Measurements from ENCODE around the gene NPAT.
A peak's percentile ranks its signal among the peaks of the same experiment; 100 is the strongest.

Gene NPAT

DNA sequence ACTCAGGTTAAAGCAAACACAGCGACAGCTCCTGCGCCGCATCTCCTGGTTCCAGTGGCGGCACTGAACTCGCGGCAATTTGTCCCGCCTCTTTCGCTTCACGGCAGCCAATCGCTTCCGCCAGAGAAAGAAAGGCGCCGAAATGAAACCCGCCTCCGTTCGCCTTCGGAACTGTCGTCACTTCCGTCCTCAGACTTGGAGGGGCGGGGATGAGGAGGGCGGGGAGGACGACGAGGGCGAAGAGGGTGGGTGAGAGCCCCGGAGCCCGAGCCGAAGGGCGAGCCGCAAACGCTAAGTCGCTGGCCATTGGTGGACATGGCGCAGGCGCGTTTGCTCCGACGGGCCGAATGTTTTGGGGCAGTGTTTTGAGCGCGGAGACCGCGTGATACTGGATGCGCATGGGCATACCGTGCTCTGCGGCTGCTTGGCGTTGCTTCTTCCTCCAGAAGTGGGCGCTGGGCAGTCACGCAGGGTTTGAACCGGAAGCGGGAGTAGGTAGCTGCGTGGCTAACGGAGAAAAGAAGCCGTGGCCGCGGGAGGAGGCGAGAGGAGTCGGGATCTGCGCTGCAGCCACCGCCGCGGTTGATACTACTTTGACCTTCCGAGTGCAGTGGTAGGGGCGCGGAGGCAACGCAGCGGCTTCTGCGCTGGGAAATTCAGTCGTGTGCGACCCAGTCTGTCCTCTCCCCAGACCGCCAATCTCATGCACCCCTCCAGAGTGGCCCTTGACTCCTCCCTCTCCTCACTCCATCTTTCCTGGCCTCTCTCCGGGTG is at the start of gene NPAT, which contains the start of gene ATM:
NPAT (minus strand) TSS at position 65 of the 774 bp plus-strand sequence. CDS start 102 bp downstream, outside the sequence.
ATM (plus strand) TSS at position 494 of the 774 bp plus-strand sequence. CDS start 4,558 bp downstream, outside the sequence.
- DNase-seq: peak; percentile 100

DNA sequence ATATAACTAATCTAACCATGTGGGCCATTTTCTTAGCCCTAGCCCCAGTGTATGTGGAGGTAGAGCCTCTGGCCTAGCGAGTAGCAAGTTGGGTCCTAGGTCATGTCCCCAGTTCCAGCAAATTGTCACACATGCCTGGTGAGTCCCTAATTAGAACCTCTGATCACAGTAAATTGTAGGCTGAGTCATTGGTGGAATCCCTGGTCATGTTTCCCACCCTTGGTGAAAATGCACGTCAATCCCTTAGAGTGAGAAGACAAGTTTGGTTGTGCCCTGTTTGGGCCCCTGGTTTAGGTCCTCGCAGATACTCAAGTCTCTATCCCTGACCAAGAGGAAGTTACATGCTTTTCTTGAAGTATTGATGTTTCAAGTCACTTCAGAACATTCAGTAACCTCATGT is 47.1 kb upstream of the NPAT start:
- no peak for DNase-seq

DNA sequence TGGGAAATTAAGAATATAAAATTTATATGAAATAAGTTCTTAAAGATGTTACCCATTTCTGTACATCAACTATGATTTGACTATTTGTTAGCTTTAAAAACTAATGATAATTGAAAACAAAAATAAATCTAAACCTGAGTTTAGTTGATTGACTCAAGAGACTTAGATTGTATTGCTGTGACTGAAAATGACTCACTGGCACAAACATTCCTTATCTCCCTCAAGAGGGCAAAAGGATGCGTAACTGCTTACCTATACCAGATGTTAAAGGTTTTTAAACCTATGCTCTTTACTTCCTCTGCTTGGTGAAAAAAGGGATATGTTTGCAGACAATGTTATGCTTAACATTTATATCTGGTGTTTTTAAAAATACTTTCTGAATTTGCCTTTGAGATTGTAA is 30.7 kb upstream of the NPAT start:
- DNase-seq: no peak

DNA sequence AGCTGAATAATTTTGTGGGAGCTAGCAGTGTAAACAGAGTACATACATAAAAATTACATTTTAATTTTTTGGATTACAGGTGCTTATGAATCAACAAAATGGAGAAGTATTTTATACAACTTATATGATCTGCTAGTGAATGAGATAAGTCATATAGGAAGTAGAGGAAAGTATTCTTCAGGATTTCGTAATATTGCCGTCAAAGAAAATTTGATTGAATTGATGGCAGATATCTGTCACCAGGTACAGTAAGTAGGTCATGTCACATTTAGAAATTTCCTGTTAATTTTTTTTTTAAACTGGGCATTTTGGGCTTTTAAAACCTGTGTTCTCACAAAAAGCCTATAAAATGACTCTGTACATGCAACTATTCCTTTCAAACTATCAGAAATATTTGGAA is 24.4 kb upstream of the NPAT start:
- no peak for DNase-seq

DNA sequence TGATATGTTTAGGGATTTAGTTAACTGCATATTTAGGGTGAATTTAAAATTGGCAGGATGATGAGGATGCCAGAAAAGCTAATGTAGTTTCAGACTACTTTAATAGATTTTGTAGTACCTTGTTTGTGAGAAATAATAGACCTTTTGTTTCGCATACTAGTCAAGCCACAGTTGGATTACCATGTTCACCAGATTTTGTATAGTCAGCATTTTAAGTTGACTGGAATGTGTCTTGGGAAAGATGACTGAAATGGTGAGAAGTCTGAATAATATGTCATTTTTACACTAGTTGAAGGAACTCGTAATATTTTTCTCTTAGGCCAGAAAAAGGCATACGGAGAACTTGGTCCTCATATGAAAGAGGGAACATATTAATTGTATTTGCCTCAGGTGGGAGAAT is 23.9 kb upstream of the NPAT start:
- no peak for DNase-seq

DNA sequence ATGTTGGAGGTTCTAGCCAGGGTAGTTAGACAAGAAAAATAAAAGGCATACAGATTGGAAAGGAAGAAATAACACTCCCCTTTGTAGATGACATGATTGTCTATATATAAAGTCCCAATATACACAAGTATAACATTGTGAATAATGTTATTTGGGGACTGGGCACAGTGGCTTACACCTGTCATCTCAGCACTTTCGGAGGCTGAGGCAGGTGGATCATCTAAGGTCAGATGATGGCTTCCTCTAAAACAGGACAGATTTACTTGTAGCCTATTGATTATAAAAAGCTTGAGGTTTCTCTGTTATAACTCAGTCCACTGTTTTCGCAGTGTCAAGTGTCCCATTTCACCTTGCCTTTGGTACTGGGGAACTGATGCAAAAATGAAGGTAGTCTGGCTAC is 20.0 kb upstream of the NPAT start:
- no peak for DNase-seq

DNA sequence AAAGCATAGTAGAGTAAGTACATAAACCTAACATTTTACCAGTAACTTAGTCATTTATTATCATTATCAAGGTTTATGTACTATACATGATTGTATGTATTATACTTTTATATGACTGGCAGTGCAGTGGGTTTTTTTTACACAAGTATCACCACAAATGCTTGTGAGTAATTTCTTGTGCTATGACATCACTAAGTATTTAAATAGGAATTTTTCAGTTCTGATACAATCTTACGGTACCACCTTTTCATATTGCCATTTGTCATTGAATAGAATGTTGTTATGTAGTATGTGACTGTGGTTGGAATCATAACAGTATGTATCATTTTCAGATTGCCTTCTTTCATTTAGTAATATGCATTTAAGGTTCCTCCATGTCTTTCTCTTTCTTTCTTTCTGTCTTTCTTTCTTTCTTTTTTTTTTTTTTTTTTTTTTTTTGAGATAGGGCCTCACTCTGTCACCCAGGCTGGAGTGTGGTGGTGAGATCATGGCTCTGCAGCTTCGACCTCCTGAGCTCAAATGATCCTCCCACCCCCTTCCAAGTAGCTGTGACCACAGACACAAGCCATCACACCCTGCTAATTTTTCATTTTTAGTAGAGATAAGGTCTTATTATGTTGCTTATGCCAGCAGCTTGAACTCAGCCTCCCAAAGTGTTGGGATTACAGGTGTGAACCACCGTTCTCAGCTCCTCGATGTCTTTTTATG is 19.0 kb upstream of the NPAT start:
- DNase-seq: peak; percentile 11

DNA sequence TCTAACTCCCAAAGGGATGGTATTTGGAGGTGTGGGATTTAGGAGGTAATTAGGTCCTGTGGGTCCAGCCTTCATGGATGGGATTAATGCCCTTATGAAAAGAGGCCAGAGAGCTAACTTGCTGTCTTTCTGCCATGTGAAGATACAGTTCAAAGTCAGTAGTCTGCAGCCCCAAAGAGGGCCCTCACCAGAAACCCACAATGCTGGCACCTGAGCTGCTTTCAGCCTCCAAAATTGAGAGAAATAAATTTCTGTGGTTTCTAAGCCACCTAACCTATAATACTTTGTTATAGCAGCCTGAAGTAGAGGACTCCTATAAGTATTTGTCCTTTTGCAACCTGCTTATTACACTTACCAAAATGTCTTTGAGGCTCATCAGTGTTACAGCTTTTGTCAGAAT is 16.6 kb upstream of the NPAT start:
- DNase-seq: no peak

DNA sequence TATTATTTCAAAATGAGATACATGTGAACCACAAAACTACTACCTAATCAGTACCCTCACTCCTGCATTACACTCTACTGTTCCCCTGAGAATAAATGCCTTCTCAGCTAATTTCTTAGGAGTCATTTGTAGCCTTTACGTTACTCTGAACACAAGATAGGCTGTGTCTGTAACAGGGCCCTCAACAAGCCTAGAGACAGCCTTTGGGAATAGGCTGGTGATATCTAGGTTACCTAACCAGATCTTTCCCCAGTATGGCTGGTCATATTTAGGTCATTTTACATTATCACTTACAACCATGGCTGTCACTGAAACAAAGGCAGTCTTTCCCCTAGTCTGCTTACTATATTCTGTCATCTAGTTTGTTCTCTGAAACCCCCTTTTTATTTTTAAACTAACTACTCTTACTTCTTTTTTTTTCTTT is 14.6 kb upstream of the NPAT start:
- DNase-seq: no peak

DNA sequence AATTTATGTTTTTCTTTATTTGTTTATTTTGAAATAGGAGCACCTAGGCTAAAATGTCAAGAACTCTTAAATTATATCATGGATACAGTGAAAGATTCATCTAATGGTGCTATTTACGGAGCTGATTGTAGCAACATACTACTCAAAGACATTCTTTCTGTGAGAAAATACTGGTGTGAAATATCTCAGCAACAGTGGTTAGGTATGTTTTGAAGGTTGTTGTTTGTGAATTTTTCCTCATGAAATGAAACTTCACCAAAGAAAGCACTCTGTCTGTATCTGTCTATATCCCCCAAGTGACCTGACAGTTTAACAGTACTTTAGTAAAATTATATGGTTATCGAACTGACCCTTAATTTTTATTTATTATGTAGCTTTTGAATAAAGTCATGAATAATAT is 13.2 kb upstream of the NPAT start:
- no peak for DNase-seq

DNA sequence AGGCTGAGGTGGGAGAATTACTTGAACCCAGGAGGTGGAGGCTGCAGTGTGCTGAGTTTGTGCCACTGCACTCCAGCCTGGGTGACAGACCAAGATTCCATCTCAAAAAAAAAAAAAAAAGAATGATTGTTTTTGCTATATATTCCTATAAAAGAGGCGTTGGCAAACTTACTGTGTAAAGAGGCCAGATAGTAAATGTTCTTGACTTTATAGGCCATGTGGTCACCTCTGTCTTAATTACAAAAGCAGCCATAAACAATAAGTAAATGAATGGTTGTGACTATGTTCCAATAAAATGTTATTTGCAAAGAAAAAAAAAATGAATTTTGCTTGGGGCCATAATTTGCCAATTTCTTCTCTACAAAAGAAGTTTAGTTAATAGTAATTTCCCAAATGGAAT is 12.8 kb upstream of the NPAT start:
- DNase-seq: no peak

DNA sequence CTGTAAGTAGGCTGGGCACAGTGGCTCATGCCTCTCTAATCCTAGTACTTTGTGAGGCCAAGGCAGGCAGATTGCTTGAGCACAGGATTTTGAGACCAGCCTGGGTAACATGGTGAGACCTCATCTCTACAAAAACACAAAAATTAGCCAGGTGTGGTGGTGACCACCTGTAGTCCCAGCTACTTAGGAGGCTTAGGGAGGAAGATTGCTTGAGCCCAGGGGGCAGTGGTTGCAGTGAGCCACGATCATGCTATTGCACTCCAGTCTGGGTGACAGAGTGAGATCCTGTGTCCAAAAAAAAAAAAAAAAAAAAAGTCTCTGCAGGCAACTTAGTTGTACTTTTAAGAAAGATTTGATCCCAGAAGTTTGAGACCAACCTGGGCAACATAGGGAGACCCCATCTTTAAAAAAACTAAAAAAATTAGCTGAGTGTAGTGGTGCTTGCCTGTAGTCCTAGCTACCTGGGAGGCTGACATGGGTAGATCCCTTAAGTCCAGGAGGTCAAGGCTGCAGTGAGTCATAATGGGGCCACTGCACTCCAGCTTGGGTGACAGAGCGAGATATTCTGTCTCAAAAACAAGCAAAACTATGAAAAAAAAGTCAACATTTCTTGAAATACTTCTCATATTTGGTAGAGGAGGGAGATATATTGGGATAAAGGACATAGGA is 11.0 kb upstream of the NPAT start:
- no peak for DNase-seq

DNA sequence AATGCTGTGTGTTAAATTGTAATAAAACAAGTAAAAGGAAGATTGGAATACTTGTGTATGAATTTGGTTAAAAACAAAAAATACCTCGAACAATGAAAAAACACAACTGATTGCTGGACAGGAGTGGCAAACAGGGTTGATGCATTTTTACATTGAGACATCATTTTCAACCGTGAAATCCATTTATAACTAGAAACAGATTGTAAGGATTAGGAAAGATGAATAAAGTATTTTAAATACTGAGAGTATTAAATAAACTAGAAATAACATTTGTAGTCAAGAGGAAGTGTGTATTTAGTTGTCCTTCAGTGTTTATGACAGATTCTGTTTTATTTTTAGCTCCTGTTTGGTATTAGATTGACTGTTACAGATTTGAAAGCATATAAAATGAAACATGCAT is 5.8 kb upstream of the NPAT start:
- no peak for DNase-seq

DNA sequence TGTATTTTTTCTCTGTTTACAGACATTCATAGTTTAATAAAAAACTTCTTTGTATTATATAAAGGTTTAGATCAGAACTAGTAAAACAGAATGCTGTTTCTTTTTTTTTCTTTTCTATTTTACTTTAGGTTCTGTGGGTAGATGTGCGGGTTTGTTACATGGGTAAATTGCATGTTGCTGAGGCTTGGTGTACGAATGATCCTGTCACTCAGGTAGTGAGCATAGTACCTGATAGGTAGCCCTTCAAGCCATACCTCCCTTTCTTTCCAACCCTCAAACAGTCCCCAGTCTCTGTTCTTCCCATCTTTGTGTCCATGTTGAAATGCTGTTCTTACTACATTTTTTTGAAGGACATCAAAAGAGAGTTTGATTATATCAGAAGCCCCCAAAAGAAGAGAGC is 3.6 kb upstream of the NPAT start:
- DNase-seq: no peak

DNA sequence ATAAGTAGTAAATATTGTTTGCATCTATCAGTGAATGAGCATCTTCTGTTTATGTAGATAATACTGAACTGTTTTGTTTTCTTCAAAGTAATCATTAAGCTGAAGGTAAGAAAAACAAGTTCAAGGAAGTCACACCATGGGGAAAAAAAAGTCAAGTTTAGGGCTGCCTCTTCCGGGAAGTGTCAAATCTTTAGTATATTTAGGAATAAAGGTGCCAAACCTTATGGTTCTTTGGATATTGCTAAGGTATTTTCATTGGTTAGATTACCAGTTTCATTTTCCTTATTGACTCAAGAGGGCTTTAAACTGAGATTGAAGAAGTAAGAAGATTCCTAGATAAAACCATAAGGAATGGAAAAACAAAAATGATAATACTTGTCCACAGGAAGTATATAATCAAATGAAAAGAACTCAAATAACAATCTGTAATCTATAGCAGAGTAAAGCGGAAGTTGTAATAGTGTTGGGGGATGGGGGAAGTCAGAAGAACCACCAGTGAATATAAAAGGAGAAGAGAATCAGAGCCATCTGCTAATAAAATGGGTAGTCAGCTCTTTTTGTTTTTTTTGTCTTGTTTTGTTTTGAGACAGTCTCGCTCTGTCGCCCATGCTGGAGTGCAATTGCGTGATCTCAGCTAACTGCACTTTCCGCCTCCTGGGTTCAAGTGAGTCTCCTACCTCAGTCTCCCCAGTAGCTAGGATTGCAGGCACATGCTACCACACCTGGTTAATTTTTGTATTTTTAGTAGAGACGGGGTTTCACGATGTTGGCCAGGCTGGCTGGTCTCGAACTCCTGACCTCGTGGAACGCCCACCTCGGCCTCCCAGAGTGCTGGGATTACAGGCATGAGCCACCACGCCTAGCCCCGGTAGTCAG is 2.7 kb upstream of the NPAT start:
- DNase-seq: peak; percentile 63

DNA sequence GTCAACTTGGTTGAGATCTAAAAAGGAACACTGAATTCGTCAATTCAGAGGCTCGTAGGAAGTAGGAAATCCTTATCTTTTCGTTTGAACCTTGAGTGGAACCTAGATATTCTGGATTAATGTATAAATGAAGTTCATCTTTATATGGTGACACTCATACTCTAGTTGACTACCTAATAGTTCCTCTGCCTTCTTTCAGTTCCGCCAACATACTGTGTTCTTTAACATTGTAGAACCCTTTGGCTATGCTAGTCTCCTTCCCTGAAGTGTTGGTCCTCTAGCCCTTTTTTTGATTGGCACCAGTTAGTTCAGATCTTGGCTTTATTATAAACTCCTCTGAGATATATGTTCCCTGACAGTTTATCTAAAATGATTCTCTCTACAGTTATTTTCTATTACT is 1.9 kb upstream of the NPAT start:
- DNase-seq: no peak

DNA sequence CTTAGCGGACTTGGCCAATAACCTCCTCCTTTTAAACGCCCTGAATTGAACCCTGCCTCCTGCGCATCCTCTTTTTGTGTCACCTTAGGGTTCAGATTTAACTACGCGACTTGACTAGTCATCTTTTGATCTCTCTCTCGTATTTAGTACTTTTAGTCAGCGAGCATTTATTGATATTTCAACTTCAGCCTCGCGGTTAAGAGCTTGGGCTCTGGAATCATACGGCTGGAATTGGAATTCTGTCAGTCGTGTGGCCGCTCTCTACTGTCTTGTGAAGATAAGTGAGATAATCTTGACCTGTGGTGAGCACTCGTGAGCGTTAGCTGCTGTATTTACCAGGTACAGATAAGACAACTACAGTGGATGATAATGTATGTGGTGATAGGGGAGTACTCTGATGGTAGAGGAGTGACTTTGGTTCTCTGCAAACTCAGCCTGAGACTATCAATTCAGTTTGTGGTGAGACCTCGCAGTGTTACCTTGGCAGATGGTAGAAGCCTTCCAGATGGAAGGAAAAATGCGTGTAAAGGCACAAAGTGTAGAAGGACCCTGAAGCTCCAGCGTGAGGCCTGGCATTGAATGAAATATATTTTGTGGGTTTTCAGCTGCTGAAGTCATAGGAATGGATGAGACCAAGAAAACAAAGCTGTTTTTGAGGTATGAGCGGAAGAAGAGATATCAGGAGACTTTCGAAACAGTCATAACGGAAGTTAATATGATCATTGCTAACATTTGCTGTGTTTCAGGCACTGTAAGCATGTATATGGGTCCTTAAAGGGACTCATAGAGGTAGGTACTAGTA is 1.1 kb upstream of the NPAT start:
- DNase-seq: no peak

DNA sequence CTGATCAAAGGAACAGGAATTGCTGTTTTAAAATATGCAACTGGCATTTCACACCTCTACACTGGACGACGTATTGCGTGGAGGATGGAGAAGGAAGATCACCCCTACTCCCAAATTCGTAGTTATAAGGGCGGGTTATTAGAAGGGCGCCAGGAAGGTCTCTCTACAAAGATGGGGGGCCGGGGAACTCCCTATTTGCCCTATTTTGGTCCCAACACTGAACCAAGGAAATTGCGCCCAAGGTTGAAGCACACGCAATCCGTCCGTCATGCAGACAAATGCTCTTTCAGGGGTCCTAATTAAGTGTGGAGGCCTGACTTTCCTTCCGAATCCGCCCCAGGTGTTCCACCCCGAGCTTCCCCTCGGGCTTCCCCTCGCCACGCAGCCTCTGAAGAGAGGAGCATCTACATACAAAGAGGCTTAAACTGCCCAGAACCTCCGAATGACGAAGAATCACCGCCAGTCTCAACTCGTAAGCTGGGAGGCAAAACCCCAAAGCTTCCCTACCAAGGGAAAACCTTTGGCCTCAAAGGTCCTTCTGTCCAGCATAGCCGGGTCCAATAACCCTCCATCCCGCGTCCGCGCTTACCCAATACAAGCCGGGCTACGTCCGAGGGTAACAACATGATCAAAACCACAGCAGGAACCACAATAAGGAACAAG is 396 bp downstream of the NPAT start:
- peak; percentile 53 for DNase-seq

DNA sequence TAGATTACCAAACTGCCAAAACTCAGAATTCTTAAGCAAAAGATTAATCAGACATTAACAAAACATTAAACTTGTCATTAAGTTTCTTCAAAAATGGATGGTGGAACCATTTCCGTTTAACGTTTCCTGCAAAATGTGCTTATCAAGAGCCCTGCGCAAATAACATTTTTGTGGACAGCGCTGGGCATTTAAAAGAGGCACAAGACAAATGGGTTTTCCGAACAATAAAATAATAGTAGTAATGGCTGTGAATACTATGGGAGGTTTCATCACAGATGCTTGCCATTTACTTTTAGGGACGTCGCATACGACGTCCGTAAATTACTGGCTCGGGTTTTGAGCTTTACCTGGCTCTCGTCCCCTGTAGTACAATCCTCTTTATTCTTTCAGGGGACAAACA is 1.1 kb downstream of the NPAT start:
- DNase-seq: no peak

DNA sequence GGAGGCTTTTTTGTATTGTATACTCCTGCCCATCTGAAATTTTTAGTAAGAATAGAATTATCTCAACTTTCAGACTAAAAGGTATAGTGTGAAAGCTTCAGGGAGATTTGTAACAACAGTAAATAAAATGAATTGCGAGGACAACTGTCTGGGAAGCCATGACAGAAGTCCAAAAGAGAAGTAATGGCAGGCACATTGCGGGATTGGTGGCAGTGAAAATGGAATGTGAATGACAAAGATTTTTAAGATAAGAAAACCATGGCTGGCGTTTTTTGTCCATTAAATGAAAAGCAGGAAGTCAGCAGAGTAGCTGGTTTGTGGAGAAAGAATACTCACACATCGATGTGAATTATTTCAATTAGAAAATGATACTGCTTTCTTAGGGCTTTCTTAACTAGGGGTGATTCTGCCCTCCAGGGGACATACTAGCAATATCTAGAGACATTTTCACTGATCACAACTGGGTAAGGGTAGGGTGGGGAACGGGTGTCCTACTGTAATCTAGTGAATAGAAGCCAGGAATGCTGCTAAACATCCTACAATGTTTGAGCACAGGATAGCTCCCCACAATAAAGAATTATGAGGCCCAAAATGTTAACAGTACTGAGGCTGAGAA is 1.6 kb downstream of the NPAT start:
- DNase-seq: no peak
